ENCODE data around the gene BRD7. TPM values are rescaled to one million over a fixed set of nuclear protein-coding genes. Genes with fewer than 3 reads are reported as not detected.

BRD7 gene
- polyA plus RNA-seq, 6 donors from 2014 or later: 24.5 to 57.2 (median 39.8) TPM

- H3K27me3 Mint-ChIP-seq: no peaks in the 10 kb centered on the region
- no peaks in the 10 kb centered on the region for H3K9me3 Mint-ChIP-seq
- H3K4me3 Mint-ChIP-seq: no peak overlapping the region
- H3K4me1 Mint-ChIP-seq: peaks cover 8 to 24% (median 15%) of the 10 kb centered on the region in 3 donors
- peaks cover 0 to 7% of the 10 kb centered on the region in 2 donors for H3K36me3 Mint-ChIP-seq
- H3K27ac Mint-ChIP-seq: peak overlapping the region in 3 of 6 donors; percentile 50 to 87 (median 74)
- DNase-seq: no peak
- no peak for ATAC-seq (ENCODE audit: low read depth in 2 of 2)
Measured at GRCh38 chr16:50309156-50309526, 59.6 kb downstream of the BRD7 start.

- Mint-ChIP-seq H3K9me3 (no peaks in the 10 kb centered on the region), H3K4me1 (peaks cover 4 to 19% (median 9%) of the 10 kb centered on the region in 3 donors), H3K36me3 (peaks cover 0 to 3% of the 10 kb centered on the region in 2 donors), H3K27ac (peak overlapping the region in 1 of 6 donors; percentile 74), H3K27me3 (no peaks in the 10 kb centered on the region), H3K4me3 (no peak overlapping the region)
- ATAC-seq (ENCODE audit: low read depth in 2 of 2): no peak
- DNase-seq: no peak
Measured at GRCh38 chr16:50308237-50308965, 60.4 kb downstream of the BRD7 start.

DNA sequence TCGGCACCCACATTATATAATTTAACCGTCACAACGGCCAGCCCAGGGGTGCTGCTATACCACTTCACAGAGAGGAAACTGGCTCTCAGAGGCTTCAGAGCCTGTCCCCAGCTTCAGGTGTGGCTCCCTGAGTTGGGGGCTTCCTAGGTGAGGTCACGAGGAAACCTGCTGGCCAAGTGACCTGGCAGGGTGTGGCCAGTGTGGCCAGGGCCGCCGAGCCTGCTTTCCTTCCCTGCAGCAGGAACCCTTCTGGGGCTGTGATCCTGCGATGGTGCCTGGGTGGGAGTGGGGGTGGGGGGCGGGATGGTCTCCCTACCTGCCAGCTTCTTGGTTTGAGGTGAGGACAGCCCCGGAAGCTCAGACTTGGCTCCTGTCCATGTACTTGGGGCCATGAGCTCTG lies 62.5 kb downstream of the BRD7 start:
- Mint-ChIP-seq H3K9me3 (no peaks in the 10 kb centered on the region), H3K27me3 (no peaks in the 10 kb centered on the region), H3K36me3 (no peaks in the 10 kb centered on the region), H3K27ac (no peak overlapping the region), H3K4me3 (no peak overlapping the region), H3K4me1 (peaks cover 3 to 12% (median 5%) of the 10 kb centered on the region in 3 donors)
- ATAC-seq (ENCODE audit: low read depth in 2 of 2): no peak
- no peak for DNase-seq

DNA sequence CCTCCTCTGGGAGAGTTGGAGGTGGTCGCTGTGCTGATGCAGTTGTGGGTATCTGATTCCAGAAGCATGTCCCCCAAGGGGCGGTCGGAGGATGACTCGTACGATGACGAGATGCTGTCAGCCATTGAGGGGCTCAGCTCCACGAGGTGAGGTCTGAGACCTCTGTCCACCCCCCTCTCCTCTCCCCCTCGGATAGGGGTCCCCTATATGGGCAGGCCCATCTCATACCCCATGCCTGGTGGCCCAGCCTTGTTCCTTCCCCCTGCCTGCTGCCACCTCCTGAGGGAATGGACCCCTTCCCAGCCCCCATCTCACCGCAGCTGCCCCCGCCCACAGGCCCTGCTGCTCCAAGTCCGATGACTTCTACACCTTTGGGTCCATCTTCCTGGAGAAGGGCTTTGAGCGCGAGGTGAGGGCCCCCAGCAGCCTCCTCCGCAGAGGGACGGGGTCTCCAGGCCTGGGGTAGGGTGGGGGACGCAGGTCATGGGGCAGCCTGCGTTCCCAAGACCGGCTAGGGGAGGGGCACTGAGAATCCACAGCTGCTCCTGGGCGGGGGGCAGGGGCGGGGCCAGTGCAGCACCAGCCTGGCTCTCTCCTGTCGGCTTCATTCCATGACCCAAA lies 63.2 kb downstream of the BRD7 start:
- DNase-seq: no peak
- no peaks in the 10 kb centered on the region for H3K9me3 Mint-ChIP-seq
- H3K36me3 Mint-ChIP-seq: no peaks in the 10 kb centered on the region
- no peak overlapping the region for H3K27ac Mint-ChIP-seq
- H3K27me3 Mint-ChIP-seq: no peaks in the 10 kb centered on the region
- no peak overlapping the region for H3K4me3 Mint-ChIP-seq
- no peak for ATAC-seq (ENCODE audit: low read depth in 2 of 2)
- peaks cover 3 to 12% (median 5%) of the 10 kb centered on the region in 3 donors for H3K4me1 Mint-ChIP-seq

DNA sequence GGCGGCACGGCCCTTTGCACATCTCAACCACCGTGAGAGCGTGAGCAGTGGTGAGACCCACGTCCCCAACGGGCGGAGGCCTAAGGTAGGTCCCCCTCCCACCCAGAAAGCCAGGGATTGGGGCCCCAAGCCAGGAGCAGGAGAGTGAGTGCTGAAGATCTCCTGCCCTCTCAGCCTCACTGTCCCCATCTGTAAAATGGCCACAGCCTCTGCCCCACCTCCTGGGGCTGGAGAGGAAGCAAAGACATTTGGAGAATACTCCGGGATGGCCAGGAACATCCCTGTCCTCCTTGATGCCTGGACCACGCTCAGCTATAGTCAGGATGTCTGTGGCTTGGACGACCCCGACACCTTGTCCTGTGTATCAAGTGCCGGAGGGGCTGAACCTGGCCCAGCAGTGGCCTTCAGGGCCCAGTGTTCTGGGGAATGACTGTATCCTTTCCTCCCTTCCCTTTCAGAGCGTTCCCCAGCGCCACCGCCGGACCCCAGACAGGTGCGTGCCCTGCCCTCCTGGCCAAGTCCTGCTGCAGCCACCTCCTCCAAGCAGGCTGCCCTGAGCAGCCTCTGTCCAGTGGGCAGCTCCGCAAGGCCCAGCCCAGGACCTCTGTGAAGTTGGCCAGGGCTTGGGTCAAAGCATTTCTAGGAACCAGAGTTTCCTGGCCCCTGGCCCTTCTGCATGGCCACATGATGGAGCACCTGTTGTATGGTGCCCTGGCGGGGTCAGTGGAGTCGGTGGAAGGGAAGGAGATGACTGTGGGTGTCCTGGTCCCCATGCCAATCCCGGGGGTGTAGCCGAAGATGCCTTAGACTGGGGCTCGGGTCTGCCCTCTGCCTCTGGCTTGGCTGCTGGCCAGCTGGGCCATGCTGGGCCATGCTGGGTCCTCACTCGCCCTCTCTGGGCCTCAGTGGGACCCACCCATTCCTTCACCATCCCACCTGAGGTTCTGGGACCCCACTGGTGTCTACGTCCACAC lies 64.0 kb downstream of the BRD7 start:
- no peak for DNase-seq
- Mint-ChIP-seq H3K27me3 (no peaks in the 10 kb centered on the region), H3K27ac (no peak overlapping the region), H3K36me3 (no peaks in the 10 kb centered on the region), H3K4me3 (no peak overlapping the region), H3K4me1 (peaks cover 0 to 6% (median under 1%) of the 10 kb centered on the region in 3 donors), H3K9me3 (no peaks in the 10 kb centered on the region)
- ATAC-seq (ENCODE audit: low read depth in 2 of 2): no peak

- H3K27ac Mint-ChIP-seq: peak overlapping the region in 1 of 6 donors; percentile 38
- DNase-seq (no peak), ATAC-seq (ENCODE audit: low read depth in 2 of 2) (no peak)
- H3K4me3 Mint-ChIP-seq: no peak overlapping the region
- no peaks in the 10 kb centered on the region for H3K9me3 Mint-ChIP-seq
- H3K36me3 Mint-ChIP-seq: no peaks in the 10 kb centered on the region
- H3K4me1 Mint-ChIP-seq: peaks cover 0 to 5% (median 0%) of the 10 kb centered on the region in 3 donors
- H3K27me3 Mint-ChIP-seq: no peaks in the 10 kb centered on the region
Measured at GRCh38 chr16:50303605-50304466, 65.0 kb downstream of the BRD7 start.

DNA sequence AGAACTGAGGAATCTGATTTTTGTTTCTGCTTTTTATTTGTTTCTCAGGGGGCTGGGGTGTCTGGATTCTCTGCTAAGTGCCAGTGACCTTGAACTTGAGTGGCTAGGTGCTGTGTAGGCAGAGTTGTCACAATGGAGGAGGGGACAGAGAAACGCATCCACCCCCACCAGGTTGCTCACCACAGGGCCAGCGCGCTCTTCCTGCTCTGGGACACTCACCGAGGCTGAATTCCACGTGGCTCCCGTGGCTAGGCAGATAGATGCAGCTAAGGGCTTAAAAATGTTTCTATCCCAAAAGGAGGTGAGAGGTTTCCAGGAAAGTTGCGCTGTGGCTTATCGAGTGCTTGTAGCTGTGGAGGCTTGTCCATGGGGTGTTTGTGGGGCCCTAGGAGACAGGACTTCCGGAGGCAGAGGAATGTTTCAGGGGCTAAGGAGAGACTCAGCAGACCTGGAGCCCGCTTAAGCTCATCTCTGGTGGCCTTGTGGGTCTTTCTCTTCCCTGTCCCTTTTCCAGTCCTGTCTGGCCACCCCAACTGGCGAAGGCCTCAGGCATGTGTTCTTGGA lies 65.7 kb downstream of the BRD7 start:
- Mint-ChIP-seq H3K27ac (peak overlapping the region in 3 of 6 donors; percentile 59 to 87 (median 72)), H3K27me3 (no peaks in the 10 kb centered on the region), H3K36me3 (no peaks in the 10 kb centered on the region), H3K4me1 (peaks cover 2 to 8% (median 3%) of the 10 kb centered on the region in 3 donors), H3K4me3 (no peak overlapping the region), H3K9me3 (no peaks in the 10 kb centered on the region)
- DNase-seq: no peak
- no peak for ATAC-seq (ENCODE audit: low read depth in 2 of 2)

GRCh38 chr16:50302472-50303005 lies 66.2 kb downstream of the BRD7 start:
- Mint-ChIP-seq H3K27me3 (no peaks in the 10 kb centered on the region), H3K36me3 (no peaks in the 10 kb centered on the region), H3K27ac (peak overlapping the region in 4 of 6 donors; percentile 26 to 87 (median 58)), H3K9me3 (no peaks in the 10 kb centered on the region), H3K4me3 (peak overlapping the region in 1 of 8 donors; percentile 47), H3K4me1 (peaks cover 5 to 11% (median 6%) of the 10 kb centered on the region in 3 donors)
- ATAC-seq (ENCODE audit: low read depth in 2 of 2): no peak
- no peak for DNase-seq

DNA sequence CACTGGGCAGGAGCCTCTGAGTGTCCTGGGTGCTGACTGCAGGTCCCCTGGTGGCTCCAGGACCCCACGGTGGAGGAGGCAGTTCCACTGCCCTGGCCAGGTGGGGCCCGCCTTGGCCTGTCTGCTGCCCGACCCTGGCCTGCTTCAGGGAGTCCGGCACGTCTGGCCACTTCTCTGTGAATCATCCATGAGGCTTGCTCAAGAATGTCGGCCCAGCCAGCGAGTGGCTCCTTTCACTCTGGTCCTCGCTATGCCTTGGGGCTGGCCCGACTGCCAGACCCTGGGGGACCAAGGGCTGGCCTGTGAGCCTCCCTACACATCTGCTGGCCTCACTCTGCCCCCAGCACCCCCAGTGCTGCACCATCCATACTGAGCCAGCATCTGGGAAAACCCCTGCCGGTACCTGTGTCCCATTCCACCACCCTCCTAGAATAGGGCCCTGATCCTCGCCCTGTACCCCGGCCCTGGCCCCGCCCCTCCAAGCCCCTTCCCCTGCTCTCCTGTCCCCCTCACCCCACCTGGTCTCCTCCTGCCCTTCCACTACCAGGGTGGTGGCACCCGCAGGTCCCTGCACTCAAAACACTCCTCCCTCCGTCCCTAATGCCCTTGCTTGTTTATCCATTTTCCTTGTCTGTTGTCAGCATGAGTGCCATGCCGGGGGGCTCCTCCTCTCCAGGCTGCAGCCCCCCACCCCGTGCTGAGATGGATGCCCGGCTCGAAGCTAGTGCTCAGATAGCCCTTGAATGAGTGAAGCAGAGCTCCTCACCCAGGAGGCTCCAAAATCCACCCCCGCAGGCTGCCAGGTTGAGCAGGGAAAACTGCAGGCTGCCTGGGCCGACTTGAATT lies 66.9 kb downstream of the BRD7 start:
- H3K9me3 Mint-ChIP-seq: no peaks in the 10 kb centered on the region
- H3K27ac Mint-ChIP-seq: peak overlapping the region in 2 of 6 donors; percentile 21 to 57
- ATAC-seq (ENCODE audit: low read depth in 2 of 2): no peak
- no peak for DNase-seq
- peak overlapping the region in 1 of 8 donors; percentile 65 for H3K4me3 Mint-ChIP-seq
- no peaks in the 10 kb centered on the region for H3K27me3 Mint-ChIP-seq
- H3K4me1 Mint-ChIP-seq: peaks cover 5 to 6% (median 6%) of the 10 kb centered on the region in 3 donors
- H3K36me3 Mint-ChIP-seq: no peaks in the 10 kb centered on the region

- Mint-ChIP-seq H3K27me3 (no peaks in the 10 kb centered on the region), H3K27ac (peak overlapping the region in 1 of 6 donors; percentile 49), H3K9me3 (no peaks in the 10 kb centered on the region), H3K36me3 (no peaks in the 10 kb centered on the region), H3K4me3 (no peak overlapping the region), H3K4me1 (peaks cover 5 to 6% (median 6%) of the 10 kb centered on the region in 3 donors)
- no peak for DNase-seq
- no peak for ATAC-seq (ENCODE audit: low read depth in 2 of 2)
Measured at GRCh38 chr16:50300942-50301625, 67.7 kb downstream of the BRD7 start.

GRCh38 chr16:50299508-50300105 lies 69.2 kb downstream of the BRD7 start:
- H3K36me3 Mint-ChIP-seq: peaks cover 4 to 8% of the 10 kb centered on the region in 2 donors
- H3K27ac Mint-ChIP-seq: no peak overlapping the region

More at GRCh38 chr16:50299508-50300105, 69.2 kb downstream of the BRD7 start:
- no peaks in the 10 kb centered on the region for H3K27me3 Mint-ChIP-seq
- H3K4me3 Mint-ChIP-seq: no peak overlapping the region
- H3K9me3 Mint-ChIP-seq: no peaks in the 10 kb centered on the region
- peaks cover 9 to 12% (median 11%) of the 10 kb centered on the region in 3 donors for H3K4me1 Mint-ChIP-seq
- ATAC-seq (ENCODE audit: low read depth in 2 of 2): no peak
- DNase-seq: no peak

Data from naive B cell (primary cell).